Prostate gland (tissue), 2 donors: ENCODE results near the gene RHOU. TPM values are rescaled to one million over a fixed set of nuclear protein-coding genes. Genes with fewer than 3 reads are reported as not detected.
A peak's percentile ranks its signal among the peaks of the same experiment; 100 is the strongest.
"Not testable (repeated sequence)": the region's sequence is repeated elsewhere in the genome, so short reads cannot be mapped to it uniquely, and the experiment has no call there.

Source experiments
- DNase-seq: peaks from one replicate; pipeline ENCODE4 v3.0.0-alpha.2; 2019; ENCODE audit warnings: low spot score
- H3K27ac ChIP-seq, 2 donors: fragments of 200-600 bp; sonication (generic); 2 replicates each; pipeline ENCODE4 v1.5.1; 2017 to 2019
- H3K27me3 ChIP-seq: fragments of 200-600 bp; sonication (generic); replicated peaks from 2 replicates; pipeline ENCODE4 v1.5.1; 2019; ENCODE audit not compliant: insufficient read depth
- H3K36me3 ChIP-seq, 2 donors: fragments of 200-600 bp; sonication (generic); 1 replicate in 1 of 2; 2 replicates in 1 of 2; pipeline versions ENCODE4 v1.5.1 to v1.8.1; 2017 to 2019
- H3K4me1 ChIP-seq: fragments of 200-600 bp; sonication (generic); replicated peaks from 2 replicates; pipeline ENCODE4 v1.5.1; 2019
- H3K4me3 ChIP-seq, 2 donors: fragments of 200-600 bp; sonication (generic); 2 replicates each; pipeline ENCODE4 v1.5.1; 2017 to 2019
- H3K9me3 ChIP-seq: fragments of 200-600 bp; sonication (generic); 2 replicates; pipeline ENCODE4 v1.5.1; 2017
- CTCF ChIP-seq, 4 experiments: fragments of 200-600 bp in 2 of 4; fragments of 450-650 bp in 2 of 4; sonication (generic) in 2 of 4; IDR thresholded peaks; 1 replicate in 3 of 4; 2 replicates in 1 of 4; pipeline ENCODE4 v1.5.1; 2016 to 2019; ENCODE audit warnings: antibody characterized with exemption in 4 of 4, mild to moderate bottlenecking in 2 of 4, moderate library complexity in 2 of 4
- POLR2A ChIP-seq: fragments of 450-650 bp; IDR thresholded peaks from one replicate; pipeline ENCODE4 v1.6.1; 2016; ENCODE audit warnings: antibody characterized with exemption, mild to moderate bottlenecking
- POLR2AphosphoS5 ChIP-seq: sonication (generic); formaldehyde crosslinking; IDR thresholded peaks from one replicate; pipeline ENCODE4 v1.6.1; 2017; ENCODE audit warnings: antibody characterized with exemption
- WGBS: methylation state at CpG from one replicate; pipeline ENCODE4 v1.1.5; 2018; 5-methylcytosine and 5-hydroxymethylcytosine counted together
- intact Hi-C: fragments of 100-400 bp; cut with DNase I; formaldehyde crosslinking; loops from one replicate; pipeline ENCODE4 v1.14.2; 2022
- total RNA-seq, 2 donors: library from RNA; depleted of rRNA; stranded (reverse); fragments of >200 nt; gene quantifications; one replicate each; pipeline ENCODE4 v1.1.0, GENCODE V29; 2016

The RHOU gene
- total RNA-seq, 2 donors from 2014 or later: 39.6 to 75.9 TPM

GRCh38 chr1:228691926-228692325 lies 43.4 kb upstream of the RHOU start:
- H3K4me3 ChIP-seq: no peak overlapping the region
- H3K27me3 ChIP-seq: no peaks in the 10 kb centered on the region
- H3K4me1 ChIP-seq: no peaks in the 10 kb centered on the region
- peak; percentile 70 for DNase-seq
- no peaks in the 10 kb centered on the region for H3K36me3 ChIP-seq
- H3K27ac ChIP-seq: peak overlapping the region; percentile 30 to 41
- 19% methylated on average over 1 of the region's 1 CpG for WGBS
- intact Hi-C loops: loop anchor here (5.0 kb wide), 1 partner anchor 535 kb away; no protein-coding TSS in a partner anchor
- no peaks in the 10 kb centered on the region for H3K9me3 ChIP-seq
- TF ChIP-seq CTCF (IDR thresholded peaks at IDR 0.05) (peak; percentile 42 to 86 (median 70)), POLR2A (no peak), POLR2AphosphoS5 (peak; percentile 76)

- 97% methylated on average over 3 of the region's 3 CpGs for WGBS
- H3K27ac ChIP-seq, H3K27me3 ChIP-seq, H3K9me3 ChIP-seq, H3K4me3 ChIP-seq, H3K36me3 ChIP-seq, H3K4me1 ChIP-seq, DNase-seq: not testable (repeated sequence)
- intact Hi-C loops: loop anchor here (5.0 kb wide), 1 partner anchor 533 kb away; no protein-coding TSS in a partner anchor
Measured at GRCh38 chr1:228694447-228694846, 40.8 kb upstream of the RHOU start.

DNA sequence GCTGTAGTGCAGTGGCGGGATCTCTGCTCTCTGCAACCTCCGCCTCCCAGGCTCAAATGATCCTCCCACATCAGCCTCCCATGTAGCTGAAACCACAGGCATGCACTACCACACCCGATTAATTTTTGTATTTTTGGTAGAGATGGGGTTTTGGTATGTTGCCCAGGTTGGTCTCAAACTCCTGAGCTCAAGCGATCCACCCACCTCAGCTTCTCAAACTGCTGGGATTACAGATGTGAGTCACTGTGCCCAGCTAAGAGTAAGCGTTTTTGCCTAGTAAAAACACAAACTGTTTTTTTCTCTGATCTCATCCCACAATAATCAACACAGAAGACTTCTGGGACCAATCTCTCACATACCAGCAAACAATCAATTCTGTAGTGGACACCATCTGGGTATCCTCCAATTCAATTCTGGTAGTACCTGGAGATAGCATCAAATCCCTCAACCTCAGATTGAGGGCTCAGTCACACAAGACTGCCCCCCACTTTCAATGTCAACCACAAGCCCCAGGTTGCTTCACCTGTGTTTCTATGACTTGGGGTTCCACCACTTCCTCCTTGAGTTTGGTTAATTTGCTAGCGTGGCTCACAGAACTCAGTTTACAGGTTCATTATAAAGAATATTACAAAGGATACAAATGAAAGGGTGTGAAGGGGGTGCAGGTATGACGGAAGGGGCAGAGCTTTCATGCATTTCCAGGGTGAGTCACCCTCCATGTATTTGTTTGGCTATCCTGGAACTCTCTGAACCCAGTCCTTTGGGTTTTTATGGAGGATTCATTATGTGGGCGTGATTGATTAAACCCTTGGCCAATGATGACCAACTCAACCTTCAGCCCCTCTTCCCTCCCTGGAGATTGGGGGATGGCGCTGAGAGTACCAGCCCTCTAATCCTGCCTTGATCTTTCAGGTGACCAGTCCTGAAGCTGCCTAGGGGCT lies 40.0 kb upstream of the RHOU start:
- TF ChIP-seq POLR2AphosphoS5 (no peak), CTCF (IDR thresholded peaks at IDR 0.05) (no peak), POLR2A (no peak)
- no peak for DNase-seq
- Histone ChIP-seq H3K27ac (no peak overlapping the region), H3K4me1 (no peaks in the 10 kb centered on the region), H3K4me3 (no peak overlapping the region), H3K9me3 (no peaks in the 10 kb centered on the region), H3K27me3 (no peaks in the 10 kb centered on the region), H3K36me3 (no peaks in the 10 kb centered on the region)
- intact Hi-C loops: no loop called here
- WGBS: 85% methylated on average over 9 of the region's 9 CpGs

- WGBS: 47% methylated on average over 6 of the region's 6 CpGs
- DNase-seq: peak; percentile 20
- Histone ChIP-seq H3K4me3 (no peak overlapping the region), H3K9me3 (no peaks in the 10 kb centered on the region), H3K27me3 (no peaks in the 10 kb centered on the region), H3K27ac (no peak overlapping the region), H3K4me1 (no peaks in the 10 kb centered on the region), H3K36me3 (no peaks in the 10 kb centered on the region)
- TF ChIP-seq CTCF (IDR thresholded peaks at IDR 0.05) (no peak), POLR2AphosphoS5 (no peak), POLR2A (no peak)
- intact Hi-C loops: no loop called here
Measured at GRCh38 chr1:228697207-228698016, 37.9 kb upstream of the RHOU start.

DNA sequence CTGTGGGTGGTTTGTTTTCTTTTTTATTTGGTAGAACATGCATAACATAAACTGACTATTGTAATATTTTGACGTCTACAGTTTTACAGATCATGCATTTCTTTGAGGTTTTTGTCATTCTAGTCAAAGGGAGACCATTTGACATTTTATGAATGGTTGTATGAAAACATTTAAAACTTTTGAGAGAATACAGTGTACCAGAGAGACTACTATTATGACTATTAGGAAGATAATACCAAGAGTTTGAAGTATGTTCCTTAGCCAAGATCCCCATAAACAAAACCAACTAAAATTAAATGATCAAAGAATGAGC lies 37.3 kb upstream of the RHOU start:
- Histone ChIP-seq H3K36me3 (no peaks in the 10 kb centered on the region), H3K4me3 (no peak overlapping the region), H3K27me3 (no peaks in the 10 kb centered on the region), H3K9me3 (no peaks in the 10 kb centered on the region), H3K27ac (no peak overlapping the region), H3K4me1 (no peaks in the 10 kb centered on the region)
- 49% methylated on average over 1 of the region's 1 CpG for WGBS
- TF ChIP-seq POLR2A (no peak), POLR2AphosphoS5 (no peak), CTCF (IDR thresholded peaks at IDR 0.05) (no peak)
- intact Hi-C loops: no loop called here
- DNase-seq: no peak
